HEK293 (cell line): ENCODE measurements around the gene PLEKHG1.

Source experiments
- CTCF ChIA-PET: fragments of 350-600 bp; formaldehyde crosslinking; extraction: SDS; loops from one replicate; lab custom pipeline; 2021; ENCODE audit warnings: antibody characterized with exemption; lab: Yijun Ruan, JAX
- POLR2A ChIA-PET: fragments of 300-600 bp; formaldehyde crosslinking; extraction: SDS; loops from one replicate; lab custom pipeline; 2020; ENCODE audit warnings: antibody characterized with exemption, inconsistent platforms; lab: Yijun Ruan, JAX
- H3K27ac ChIP-seq: fragments of 200-500 bp; sonication (Bioruptor generic); 2 replicates; pipeline ENCODE4 v1.5.1; 2014; ENCODE audit warnings: low read depth, low read length, control low read depth, inconsistent platforms; ENCODE audit errors: extremely low read depth
- H3K36me3 ChIP-seq, 2 experiments: fragments of 200-500 bp in 1 of 2; sonication (Bioruptor generic) in 1 of 2; 1 replicate in 1 of 2; 2 replicates in 1 of 2; pipeline ENCODE4 v1.5.1; 2014 to 2017; ENCODE audit warnings: inconsistent platforms in 2 of 2, low read length in 2 of 2; ENCODE audit not compliant: control insufficient read depth in 2 of 2, insufficient read depth in 1 of 2
- H3K4me1 ChIP-seq: fragments of 200-500 bp; sonication (Bioruptor generic); 2 replicates; pipeline ENCODE4 v1.5.1; 2014; ENCODE audit warnings: mild to moderate bottlenecking, low read length, inconsistent platforms; ENCODE audit not compliant: control insufficient read depth, insufficient read depth
- H3K4me3 ChIP-seq: 2 replicates; pipeline ENCODE4 v1.5.1; 2011; ENCODE audit warnings: low read depth, mild to moderate bottlenecking, control low read depth, low read length, moderate library complexity
- H3K9me3 ChIP-seq: fragments of 200-500 bp; sonication (Bioruptor generic); 2 replicates; pipeline ENCODE4 v1.5.1; 2014; ENCODE audit warnings: low read depth, low read length, inconsistent platforms; ENCODE audit not compliant: control insufficient read depth, insufficient read depth
- IKZF3 ChIP-seq: fragments of 450-650 bp; IDR thresholded peaks from 2 replicates; pipeline ENCODE4 v1.5.0; 2018; ENCODE audit warnings: missing biosample characterization, mild to moderate bottlenecking, missing genetic modification characterization, moderate library complexity
- KLF8 ChIP-seq: fragments of 450-650 bp; formaldehyde crosslinking; IDR thresholded peaks from 2 replicates; pipeline ENCODE4 v1.5.1; 2016; ENCODE audit warnings: missing biosample characterization, missing genetic modification characterization
- SP3 ChIP-seq: fragments of 450-650 bp; formaldehyde crosslinking; IDR thresholded peaks from 2 replicates; pipeline ENCODE4 v1.5.1; 2016; ENCODE audit warnings: missing biosample characterization, missing genetic modification characterization
- SP7 ChIP-seq: fragments of 450-650 bp; formaldehyde crosslinking; IDR thresholded peaks from 2 replicates; pipeline ENCODE4 v1.5.1; 2016; ENCODE audit warnings: missing biosample characterization, missing genetic modification characterization
- TCF7L2 ChIP-seq: IDR thresholded peaks from 2 replicates; pipeline ENCODE4 v1.6.1; 2011; ENCODE audit warnings: low read depth, mild to moderate bottlenecking, inconsistent platforms, low read length, moderate library complexity, borderline replicate concordance
- ZBTB17 ChIP-seq: fragments of 450-650 bp; formaldehyde crosslinking; IDR thresholded peaks from 2 replicates; pipeline ENCODE4 v1.5.1; 2016; ENCODE audit warnings: missing biosample characterization, missing genetic modification characterization
- ZBTB21 ChIP-seq: fragments of 450-650 bp; formaldehyde crosslinking; IDR thresholded peaks from 2 replicates; pipeline ENCODE4 v1.5.1; 2017; ENCODE audit warnings: missing biosample characterization, missing genetic modification characterization
- ZNF16 ChIP-seq: fragments of 450-650 bp; formaldehyde crosslinking; IDR thresholded peaks from 2 replicates; pipeline ENCODE4 v1.5.1; 2016; ENCODE audit warnings: low read depth, missing biosample characterization, missing genetic modification characterization
- ZNF354C ChIP-seq: fragments of 450-650 bp; formaldehyde crosslinking; IDR thresholded peaks from 2 replicates; pipeline ENCODE4 v1.5.1; 2016; ENCODE audit warnings: missing biosample characterization, missing genetic modification characterization, low read depth, borderline replicate concordance
- ZNF423 ChIP-seq: fragments of 450-650 bp; formaldehyde crosslinking; IDR thresholded peaks from 2 replicates; pipeline ENCODE4 v1.5.1; 2016; ENCODE audit warnings: missing biosample characterization, missing genetic modification characterization
- ZNF501 ChIP-seq: fragments of 450-650 bp; formaldehyde crosslinking; IDR thresholded peaks from 2 replicates; pipeline ENCODE4 v1.5.1; 2016; ENCODE audit warnings: missing biosample characterization, missing genetic modification characterization
- ZNF530 ChIP-seq: fragments of 450-650 bp; formaldehyde crosslinking; IDR thresholded peaks from 2 replicates; pipeline ENCODE4 v1.5.1; 2016; ENCODE audit warnings: low read depth, missing biosample characterization, missing genetic modification characterization
- ZNF558 ChIP-seq: fragments of 450-650 bp; formaldehyde crosslinking; IDR thresholded peaks from 2 replicates; pipeline ENCODE4 v1.5.1; 2016; ENCODE audit warnings: missing biosample characterization, missing genetic modification characterization
- ZNF677 ChIP-seq: fragments of 450-650 bp; IDR thresholded peaks from 2 replicates; pipeline ENCODE4 v1.5.0; 2018; ENCODE audit warnings: missing biosample characterization, mild to moderate bottlenecking, missing genetic modification characterization, moderate library complexity
- ZNF776 ChIP-seq: fragments of 450-650 bp; formaldehyde crosslinking; IDR thresholded peaks from 2 replicates; pipeline ENCODE4 v1.5.0; 2017; ENCODE audit warnings: missing biosample characterization, missing genetic modification characterization, borderline replicate concordance
- TF ChIP-seq, protein P1 (sequence below): fragments of 450-650 bp; formaldehyde crosslinking; IDR thresholded peaks from 2 replicates; pipeline ENCODE4 v1.5.1; 2016; ENCODE audit warnings: missing biosample characterization, missing genetic modification characterization, borderline replicate concordance
- TF ChIP-seq, protein P2 (sequence below): fragments of 450-650 bp; IDR thresholded peaks from 2 replicates; pipeline ENCODE4 v1.5.1; 2018; ENCODE audit warnings: missing biosample characterization, mild to moderate bottlenecking, missing genetic modification characterization
- TF ChIP-seq, protein P3 (sequence below): fragments of 450-650 bp; formaldehyde crosslinking; IDR thresholded peaks from 2 replicates; pipeline ENCODE4 v1.5.1; 2016; ENCODE audit warnings: missing biosample characterization, missing genetic modification characterization
- TF ChIP-seq, protein P4 (sequence below): fragments of 450-650 bp; formaldehyde crosslinking; IDR thresholded peaks from 2 replicates; pipeline ENCODE4 v1.5.1; 2016; ENCODE audit warnings: missing biosample characterization, missing genetic modification characterization
- TF ChIP-seq, protein P5 (sequence below): fragments of 450-650 bp; formaldehyde crosslinking; IDR thresholded peaks from 2 replicates; pipeline ENCODE4 v1.5.1; 2016; ENCODE audit warnings: missing biosample characterization, missing genetic modification characterization

The PLEKHG1 gene

DNA sequence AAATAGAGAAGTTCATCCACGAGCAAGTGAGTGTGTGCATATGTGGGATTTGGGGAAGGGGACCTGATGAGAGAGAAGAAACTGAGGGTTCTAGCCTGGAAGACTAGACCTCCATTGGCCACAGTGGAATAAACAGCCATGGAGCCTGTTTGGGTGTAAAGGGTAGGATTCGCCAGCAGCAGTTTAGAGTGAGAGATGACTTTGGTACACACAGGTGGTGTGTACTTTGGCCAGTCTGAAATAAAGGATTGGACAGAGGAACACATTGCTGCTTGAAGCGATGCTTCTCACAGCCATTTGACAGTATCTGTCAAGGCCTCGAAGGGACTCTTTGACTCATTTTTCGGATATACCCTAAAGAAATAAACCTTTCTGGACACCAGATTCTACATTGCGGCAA, 29.2 kb downstream of the PLEKHG1 start (continued):
- TF ChIP-seq, protein P1, sequence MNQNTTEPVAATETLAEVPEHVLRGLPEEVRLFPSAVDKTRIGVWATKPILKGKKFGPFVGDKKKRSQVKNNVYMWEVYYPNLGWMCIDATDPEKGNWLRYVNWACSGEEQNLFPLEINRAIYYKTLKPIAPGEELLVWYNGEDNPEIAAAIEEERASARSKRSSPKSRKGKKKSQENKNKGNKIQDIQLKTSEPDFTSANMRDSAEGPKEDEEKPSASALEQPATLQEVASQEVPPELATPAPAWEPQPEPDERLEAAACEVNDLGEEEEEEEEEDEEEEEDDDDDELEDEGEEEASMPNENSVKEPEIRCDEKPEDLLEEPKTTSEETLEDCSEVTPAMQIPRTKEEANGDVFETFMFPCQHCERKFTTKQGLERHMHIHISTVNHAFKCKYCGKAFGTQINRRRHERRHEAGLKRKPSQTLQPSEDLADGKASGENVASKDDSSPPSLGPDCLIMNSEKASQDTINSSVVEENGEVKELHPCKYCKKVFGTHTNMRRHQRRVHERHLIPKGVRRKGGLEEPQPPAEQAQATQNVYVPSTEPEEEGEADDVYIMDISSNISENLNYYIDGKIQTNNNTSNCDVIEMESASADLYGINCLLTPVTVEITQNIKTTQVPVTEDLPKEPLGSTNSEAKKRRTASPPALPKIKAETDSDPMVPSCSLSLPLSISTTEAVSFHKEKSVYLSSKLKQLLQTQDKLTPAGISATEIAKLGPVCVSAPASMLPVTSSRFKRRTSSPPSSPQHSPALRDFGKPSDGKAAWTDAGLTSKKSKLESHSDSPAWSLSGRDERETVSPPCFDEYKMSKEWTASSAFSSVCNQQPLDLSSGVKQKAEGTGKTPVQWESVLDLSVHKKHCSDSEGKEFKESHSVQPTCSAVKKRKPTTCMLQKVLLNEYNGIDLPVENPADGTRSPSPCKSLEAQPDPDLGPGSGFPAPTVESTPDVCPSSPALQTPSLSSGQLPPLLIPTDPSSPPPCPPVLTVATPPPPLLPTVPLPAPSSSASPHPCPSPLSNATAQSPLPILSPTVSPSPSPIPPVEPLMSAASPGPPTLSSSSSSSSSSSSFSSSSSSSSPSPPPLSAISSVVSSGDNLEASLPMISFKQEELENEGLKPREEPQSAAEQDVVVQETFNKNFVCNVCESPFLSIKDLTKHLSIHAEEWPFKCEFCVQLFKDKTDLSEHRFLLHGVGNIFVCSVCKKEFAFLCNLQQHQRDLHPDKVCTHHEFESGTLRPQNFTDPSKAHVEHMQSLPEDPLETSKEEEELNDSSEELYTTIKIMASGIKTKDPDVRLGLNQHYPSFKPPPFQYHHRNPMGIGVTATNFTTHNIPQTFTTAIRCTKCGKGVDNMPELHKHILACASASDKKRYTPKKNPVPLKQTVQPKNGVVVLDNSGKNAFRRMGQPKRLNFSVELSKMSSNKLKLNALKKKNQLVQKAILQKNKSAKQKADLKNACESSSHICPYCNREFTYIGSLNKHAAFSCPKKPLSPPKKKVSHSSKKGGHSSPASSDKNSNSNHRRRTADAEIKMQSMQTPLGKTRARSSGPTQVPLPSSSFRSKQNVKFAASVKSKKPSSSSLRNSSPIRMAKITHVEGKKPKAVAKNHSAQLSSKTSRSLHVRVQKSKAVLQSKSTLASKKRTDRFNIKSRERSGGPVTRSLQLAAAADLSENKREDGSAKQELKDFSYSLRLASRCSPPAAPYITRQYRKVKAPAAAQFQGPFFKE (tag by site-specific recombination) = no peak
- TF ChIP-seq, protein P2, sequence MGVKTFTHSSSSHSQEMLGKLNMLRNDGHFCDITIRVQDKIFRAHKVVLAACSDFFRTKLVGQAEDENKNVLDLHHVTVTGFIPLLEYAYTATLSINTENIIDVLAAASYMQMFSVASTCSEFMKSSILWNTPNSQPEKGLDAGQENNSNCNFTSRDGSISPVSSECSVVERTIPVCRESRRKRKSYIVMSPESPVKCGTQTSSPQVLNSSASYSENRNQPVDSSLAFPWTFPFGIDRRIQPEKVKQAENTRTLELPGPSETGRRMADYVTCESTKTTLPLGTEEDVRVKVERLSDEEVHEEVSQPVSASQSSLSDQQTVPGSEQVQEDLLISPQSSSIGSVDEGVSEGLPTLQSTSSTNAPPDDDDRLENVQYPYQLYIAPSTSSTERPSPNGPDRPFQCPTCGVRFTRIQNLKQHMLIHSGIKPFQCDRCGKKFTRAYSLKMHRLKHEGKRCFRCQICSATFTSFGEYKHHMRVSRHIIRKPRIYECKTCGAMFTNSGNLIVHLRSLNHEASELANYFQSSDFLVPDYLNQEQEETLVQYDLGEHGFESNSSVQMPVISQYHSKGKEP (tag by site-specific recombination) = no peak
- TF ChIP-seq, protein P3, sequence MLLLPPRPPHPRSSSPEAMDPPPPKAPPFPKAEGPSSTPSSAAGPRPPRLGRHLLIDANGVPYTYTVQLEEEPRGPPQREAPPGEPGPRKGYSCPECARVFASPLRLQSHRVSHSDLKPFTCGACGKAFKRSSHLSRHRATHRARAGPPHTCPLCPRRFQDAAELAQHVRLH (tag by site-specific recombination) = no peak
- TF ChIP-seq SP7 (tag by site-specific recombination) (no peak), KLF8 (no peak), ZNF354C (tag by site-specific recombination) (no peak), ZNF501 (tag by site-specific recombination) (no peak), IKZF3 (tag by site-specific recombination) (no peak)
- TF ChIP-seq, protein P4, sequence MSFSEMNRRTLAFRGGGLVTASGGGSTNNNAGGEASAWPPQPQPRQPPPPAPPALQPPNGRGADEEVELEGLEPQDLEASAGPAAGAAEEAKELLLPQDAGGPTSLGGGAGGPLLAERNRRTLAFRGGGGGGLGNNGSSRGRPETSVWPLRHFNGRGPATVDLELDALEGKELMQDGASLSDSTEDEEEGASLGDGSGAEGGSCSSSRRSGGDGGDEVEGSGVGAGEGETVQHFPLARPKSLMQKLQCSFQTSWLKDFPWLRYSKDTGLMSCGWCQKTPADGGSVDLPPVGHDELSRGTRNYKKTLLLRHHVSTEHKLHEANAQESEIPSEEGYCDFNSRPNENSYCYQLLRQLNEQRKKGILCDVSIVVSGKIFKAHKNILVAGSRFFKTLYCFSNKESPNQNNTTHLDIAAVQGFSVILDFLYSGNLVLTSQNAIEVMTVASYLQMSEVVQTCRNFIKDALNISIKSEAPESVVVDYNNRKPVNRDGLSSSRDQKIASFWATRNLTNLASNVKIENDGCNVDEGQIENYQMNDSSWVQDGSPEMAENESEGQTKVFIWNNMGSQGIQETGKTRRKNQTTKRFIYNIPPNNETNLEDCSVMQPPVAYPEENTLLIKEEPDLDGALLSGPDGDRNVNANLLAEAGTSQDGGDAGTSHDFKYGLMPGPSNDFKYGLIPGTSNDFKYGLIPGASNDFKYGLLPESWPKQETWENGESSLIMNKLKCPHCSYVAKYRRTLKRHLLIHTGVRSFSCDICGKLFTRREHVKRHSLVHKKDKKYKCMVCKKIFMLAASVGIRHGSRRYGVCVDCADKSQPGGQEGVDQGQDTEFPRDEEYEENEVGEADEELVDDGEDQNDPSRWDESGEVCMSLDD (tag by site-specific recombination) = no peak
- TF ChIP-seq, protein P5, sequence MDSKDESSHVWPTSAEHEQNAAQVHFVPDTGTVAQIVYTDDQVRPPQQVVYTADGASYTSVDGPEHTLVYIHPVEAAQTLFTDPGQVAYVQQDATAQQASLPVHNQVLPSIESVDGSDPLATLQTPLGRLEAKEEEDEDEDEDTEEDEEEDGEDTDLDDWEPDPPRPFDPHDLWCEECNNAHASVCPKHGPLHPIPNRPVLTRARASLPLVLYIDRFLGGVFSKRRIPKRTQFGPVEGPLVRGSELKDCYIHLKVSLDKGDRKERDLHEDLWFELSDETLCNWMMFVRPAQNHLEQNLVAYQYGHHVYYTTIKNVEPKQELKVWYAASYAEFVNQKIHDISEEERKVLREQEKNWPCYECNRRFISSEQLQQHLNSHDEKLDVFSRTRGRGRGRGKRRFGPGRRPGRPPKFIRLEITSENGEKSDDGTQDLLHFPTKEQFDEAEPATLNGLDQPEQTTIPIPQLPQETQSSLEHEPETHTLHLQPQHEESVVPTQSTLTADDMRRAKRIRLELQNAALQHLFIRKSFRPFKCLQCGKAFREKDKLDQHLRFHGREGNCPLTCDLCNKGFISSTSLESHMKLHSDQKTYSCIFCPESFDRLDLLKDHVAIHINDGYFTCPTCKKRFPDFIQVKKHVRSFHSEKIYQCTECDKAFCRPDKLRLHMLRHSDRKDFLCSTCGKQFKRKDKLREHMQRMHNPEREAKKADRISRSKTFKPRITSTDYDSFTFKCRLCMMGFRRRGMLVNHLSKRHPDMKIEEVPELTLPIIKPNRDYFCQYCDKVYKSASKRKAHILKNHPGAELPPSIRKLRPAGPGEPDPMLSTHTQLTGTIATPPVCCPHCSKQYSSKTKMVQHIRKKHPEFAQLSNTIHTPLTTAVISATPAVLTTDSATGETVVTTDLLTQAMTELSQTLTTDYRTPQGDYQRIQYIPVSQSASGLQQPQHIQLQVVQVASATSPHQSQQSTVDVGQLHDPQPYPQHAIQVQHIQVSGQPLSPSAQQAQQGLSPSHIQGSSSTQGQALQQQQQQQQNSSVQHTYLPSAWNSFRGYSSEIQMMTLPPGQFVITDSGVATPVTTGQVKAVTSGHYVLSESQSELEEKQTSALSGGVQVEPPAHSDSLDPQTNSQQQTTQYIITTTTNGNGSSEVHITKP = no peak

DNA sequence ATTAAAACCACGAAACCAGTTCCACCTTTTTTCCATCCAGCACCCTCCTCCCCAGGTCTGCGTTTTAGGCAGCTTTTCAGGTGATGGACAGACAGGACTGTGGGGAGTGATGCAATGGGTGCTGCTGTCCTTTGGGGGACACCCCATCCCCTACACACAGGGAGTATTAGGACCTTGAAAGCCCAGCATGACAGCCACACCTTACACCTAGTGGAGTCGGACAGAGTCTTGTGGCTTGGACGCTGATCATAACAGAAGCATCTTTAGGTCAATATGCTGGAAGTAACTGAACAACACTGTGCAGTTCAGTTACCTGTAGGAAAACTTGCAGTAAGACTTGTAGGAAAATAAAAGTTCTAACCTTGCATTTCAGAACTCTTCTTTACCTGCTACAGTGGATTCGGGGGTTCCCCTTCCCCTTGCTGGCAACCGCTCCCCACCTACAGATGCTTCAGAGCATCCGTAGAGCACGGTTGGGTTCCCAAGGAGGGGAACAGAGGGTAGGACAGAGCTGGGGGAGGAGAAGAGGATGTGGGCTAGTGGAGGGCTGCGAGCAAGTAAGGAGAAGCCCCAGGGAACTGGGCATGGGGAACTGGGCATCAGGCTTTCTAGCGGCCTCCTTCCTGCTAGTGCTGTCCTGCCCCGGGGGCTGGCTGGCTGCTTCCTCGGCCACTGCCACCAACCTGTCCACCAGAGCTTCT, 31.7 kb downstream of the PLEKHG1 start:
- ChIA-PET CTCF (interaction anchor here (0.5 to 1.5 kb wide), 4 partner anchors 18 to 228 kb away, joined by 3 to 6 read pairs (median 4); no protein-coding TSS in a partner anchor), POLR2A (interaction anchor here (1.4 kb wide), 1 partner anchor 31 kb away, joined by 5 read pairs; no protein-coding TSS in a partner anchor)
- Histone ChIP-seq H3K36me3 (no peaks in the 10 kb centered on the region), H3K27ac (no peak overlapping the region), H3K4me1 (peaks cover 36% of the 10 kb centered on the region), H3K4me3 (no peak overlapping the region), H3K9me3 (no peaks in the 10 kb centered on the region)
- TF ChIP-seq SP3 (tag by site-specific recombination) = no peak
- TF ChIP-seq ZNF16 (tag by site-specific recombination) = no peak
- TF ChIP-seq ZNF677 (tag by site-specific recombination) = no peak
- no peak for TF ChIP-seq ZNF530
- no peak for TF ChIP-seq ZNF558 (tag by site-specific recombination)
- no peak for TF ChIP-seq ZBTB17 (tag by site-specific recombination)
- no peak for TF ChIP-seq ZNF776
- no peak for TF ChIP-seq TCF7L2
- no peak for TF ChIP-seq ZNF423 (tag by site-specific recombination)
- no peak for TF ChIP-seq ZBTB21 (tag by site-specific recombination)
